Liver (tissue), 9 donors: Measurements from ENCODE around the gene B4GALNT3. TPM values are rescaled to one million over a fixed set of nuclear protein-coding genes. Genes with fewer than 3 reads are reported as not detected.

Experiments
- DNase-seq: peaks from one replicate; pipeline ENCODE4 v3.0.0-alpha.2; 2017; ENCODE audit warnings: low spot score
- H3K27ac ChIP-seq, 2 donors: one replicate each; pipeline ENCODE4 v1.7.0; 2013; ENCODE audit warnings: inconsistent platforms in 2 of 2, low read length in 2 of 2, control low read depth in 1 of 2, low read depth in 1 of 2, mild to moderate bottlenecking in 1 of 2
- H3K27me3 ChIP-seq, 4 donors: one replicate each; pipeline versions ENCODE4 v1.6.1 to v1.7.0; 2013; ENCODE audit warnings: low read length in 3 of 4, inconsistent platforms in 1 of 4, mild to moderate bottlenecking in 1 of 4, moderate library complexity in 1 of 4; ENCODE audit not compliant: control insufficient read depth in 4 of 4, insufficient read depth in 4 of 4
- H3K36me3 ChIP-seq, 4 donors: one replicate each; pipeline versions ENCODE4 v1.6.1 to v1.7.0; 2013; ENCODE audit warnings: low read length in 3 of 4, mild to moderate bottlenecking in 3 of 4, low read depth in 1 of 4, moderate library complexity in 1 of 4; ENCODE audit not compliant: control insufficient read depth in 4 of 4, insufficient read depth in 3 of 4
- H3K4me1 ChIP-seq, 4 donors: one replicate each; pipeline versions ENCODE4 v1.6.1 to v1.7.0; 2013; ENCODE audit warnings: low read length in 3 of 4, mild to moderate bottlenecking in 3 of 4, moderate library complexity in 1 of 4; ENCODE audit not compliant: control insufficient read depth in 4 of 4, insufficient read depth in 4 of 4
- H3K4me3 ChIP-seq, 3 donors: one replicate each; pipeline versions ENCODE4 v1.6.1 to v1.7.0; 2013; ENCODE audit warnings: low read length in 3 of 3, control low read depth in 1 of 3, low read depth in 1 of 3, mild to moderate bottlenecking in 1 of 3
- H3K9ac ChIP-seq, 2 donors: one replicate each; pipeline ENCODE4 v1.7.0; 2013; ENCODE audit warnings: low read length in 2 of 2, mild to moderate bottlenecking in 2 of 2, moderate library complexity in 2 of 2, control low read depth in 1 of 2, low read depth in 1 of 2
- H3K9me3 ChIP-seq, 4 donors: one replicate each; pipeline versions ENCODE4 v1.6.1 to v1.7.0; 2013; ENCODE audit warnings: low read length in 3 of 4; ENCODE audit not compliant: control insufficient read depth in 4 of 4
- ATF3 ChIP-seq: IDR thresholded peaks from 2 replicates; pipeline ENCODE4 v1.6.1; 2016; ENCODE audit warnings: antibody characterized with exemption
- CTCF ChIP-seq: fragments of 150-350 bp; IDR thresholded peaks from 2 replicates; pipeline ENCODE4 v1.5.1; 2017; ENCODE audit warnings: improper control_type of control experiment, low read depth, low read length; ENCODE audit not compliant: missing input control
- EGR1 ChIP-seq, 2 donors: IDR thresholded peaks; 2 replicates each; pipeline ENCODE4 v1.6.1; 2016 to 2018; ENCODE audit warnings: antibody characterized with exemption in 2 of 2, low read depth in 2 of 2
- FOXA1 ChIP-seq: IDR thresholded peaks from 2 replicates; pipeline ENCODE4 v1.6.1; 2016; ENCODE audit warnings: antibody characterized with exemption
- FOXA2 ChIP-seq: IDR thresholded peaks from 2 replicates; pipeline ENCODE4 v1.6.1; 2016; ENCODE audit warnings: antibody characterized with exemption
- GABPA ChIP-seq, 2 donors: IDR thresholded peaks in 1 of 2; conservative IDR thresholded peaks in 1 of 2; 2 replicates each; pipeline ENCODE4 v1.6.1; 2016; ENCODE audit warnings: antibody characterized with exemption in 2 of 2, mild to moderate bottlenecking in 1 of 2, moderate library complexity in 1 of 2
- HNF4A ChIP-seq, 2 donors: conservative IDR thresholded peaks; 2 replicates each; pipeline ENCODE4 v1.6.1; 2016; ENCODE audit warnings: antibody characterized with exemption in 2 of 2, mild to moderate bottlenecking in 2 of 2
- HNF4G ChIP-seq: IDR thresholded peaks from 2 replicates; pipeline ENCODE4 v1.6.1; 2016; ENCODE audit warnings: antibody characterized with exemption
- JUND ChIP-seq, 2 donors: IDR thresholded peaks; 2 replicates each; pipeline ENCODE4 v1.6.1; 2016; ENCODE audit warnings: antibody characterized with exemption in 2 of 2
- MAX ChIP-seq: IDR thresholded peaks from 2 replicates; pipeline ENCODE4 v1.6.1; 2016; ENCODE audit warnings: antibody characterized with exemption
- NR2F2 ChIP-seq: IDR thresholded peaks from 2 replicates; pipeline ENCODE4 v1.6.1; 2016; ENCODE audit warnings: antibody characterized with exemption
- RAD21 ChIP-seq, 2 donors: IDR thresholded peaks; 2 replicates each; pipeline ENCODE4 v1.6.1; 2016; ENCODE audit warnings: antibody characterized with exemption in 2 of 2, mild to moderate bottlenecking in 2 of 2
- REST ChIP-seq: IDR thresholded peaks from 2 replicates; pipeline ENCODE4 v1.6.1; 2016; ENCODE audit warnings: antibody characterized with exemption, mild to moderate bottlenecking
- SP1 ChIP-seq: IDR thresholded peaks from 2 replicates; pipeline ENCODE4 v1.6.1; 2018; ENCODE audit warnings: antibody characterized with exemption, mild to moderate bottlenecking
- TAF1 ChIP-seq: conservative IDR thresholded peaks from 2 replicates; pipeline ENCODE4 v1.6.1; 2016; ENCODE audit warnings: antibody characterized with exemption, mild to moderate bottlenecking
- YY1 ChIP-seq: IDR thresholded peaks from 2 replicates; pipeline ENCODE4 v1.6.1; 2016; ENCODE audit warnings: antibody characterized with exemption, mild to moderate bottlenecking
- ZBTB33 ChIP-seq: IDR thresholded peaks from 2 replicates; pipeline ENCODE4 v1.6.1; 2016; ENCODE audit warnings: antibody characterized with exemption
- WGBS: extraction: QIAGEN DNeasy Blood & Tissue Kit; methylation state at CpG from one replicate; pipeline ENCODE4 v1.1.7; 2013; 5-methylcytosine and 5-hydroxymethylcytosine counted together
- polyA plus RNA-seq, 2 donors: library from polyadenylated mRNA; stranded (reverse) in 1 of 2; unstranded in 1 of 2; fragments of 200-250 nt in 1 of 2; fragments of >200 nt in 1 of 2; fragmentation: Nextera tagmentation in 1 of 2; extraction: Ambion mirVana in 1 of 2; gene quantifications; one replicate each; pipeline versions ENCODE4 v1.2.1 to v1.2.3, GENCODE V29; 2013 to 2015
- total RNA-seq, 2 donors: library from RNA; depleted of rRNA; stranded (reverse); fragments of >200 nt; gene quantifications; one replicate each; pipeline ENCODE4 v1.2.3, GENCODE V29; 2014
- donor health status: healthy.
- donor health status: healthy.
- donor health status: healthy.
- donor health status: healthy.
- donor health status: healthy.

Gene B4GALNT3
- total and polyA plus RNA-seq, 4 donors = 0.09 to 0.25 (median 0.14) TPM; not detected in 1

GRCh38 chr12:545835-546234 lies 86.1 kb downstream of the B4GALNT3 start:
- no peak overlapping the region for H3K27ac ChIP-seq
- no peaks in the 10 kb centered on the region for H3K36me3 ChIP-seq
- DNase-seq = no peak
- no peak overlapping the region for H3K9ac ChIP-seq
- H3K4me3 ChIP-seq = no peak overlapping the region
- no peaks in the 10 kb centered on the region for H3K27me3 ChIP-seq
- no peaks in the 10 kb centered on the region for H3K9me3 ChIP-seq
- H3K4me1 ChIP-seq = peaks cover 0 to 6% (median 3%) of the 10 kb centered on the region in 4 donors
- TF ChIP-seq REST (no peak), FOXA2 (no peak), EGR1 (IDR thresholded peaks at IDR 0.05; ENCODE audit: low read depth in 2 of 2) (no peak), HNF4A (conservative IDR thresholded peaks at IDR 0.05) (no peak), SP1 (no peak), NR2F2 (no peak), JUND (IDR thresholded peaks at IDR 0.05) (no peak), RAD21 (IDR thresholded peaks at IDR 0.05) (no peak), HNF4G (no peak), TAF1 (no peak), CTCF (no peak), GABPA (IDR thresholded peaks at IDR 0.05 in 1 of 2, conservative IDR thresholded peaks at IDR 0.05 in 1 of 2) (no peak), FOXA1 (no peak), ATF3 (no peak), ZBTB33 (no peak), MAX (no peak), YY1 (no peak)
- WGBS = 80% methylated on average over 6 of the region's 6 CpGs
